ENCODE data around the gene MAP4K4. TPM values are rescaled to one million over a fixed set of nuclear protein-coding genes. Genes with fewer than 3 reads are reported as not detected.

Gene MAP4K4
- polyA plus RNA-seq, 1 experiment: 158 TPM

GRCh38 chr2:101734505-101735165 is 37.1 kb downstream of the MAP4K4 start:
- no peak for TF ChIP-seq CTCF (IDR thresholded peaks at IDR 0.05; ENCODE audit: low read depth, low read length)
- no peak overlapping the region for H3K4me3 ChIP-seq (ENCODE audit: low read depth, low read length)
- H3K9me3 ChIP-seq (ENCODE audit: control insufficient read depth, insufficient read depth, low read length): no peaks in the 10 kb centered on the region
- DNase-seq (ENCODE audit: low read depth, low spot score): no peak
- ChIA-PET POLR2A (no interaction called here), CTCF (no interaction called here)
- H3K27me3 ChIP-seq (ENCODE audit: control insufficient read depth, insufficient read depth, low read length): no peaks in the 10 kb centered on the region
- H3K27ac ChIP-seq (ENCODE audit: low read depth, low read length): no peak overlapping the region

- Histone ChIP-seq H3K4me3 (ENCODE audit: low read depth, low read length) (no peak overlapping the region), H3K27ac (ENCODE audit: low read depth, low read length) (no peak overlapping the region), H3K27me3 (ENCODE audit: control insufficient read depth, insufficient read depth, low read length) (no peaks in the 10 kb centered on the region), H3K9me3 (ENCODE audit: control insufficient read depth, insufficient read depth, low read length) (no peaks in the 10 kb centered on the region)
- ChIA-PET POLR2A (no interaction called here), CTCF (interaction anchor here (1.4 kb wide), 1 partner anchor 96 kb away, joined by 4 read pairs; no protein-coding TSS in a partner anchor)
- DNase-seq (ENCODE audit: low read depth, low spot score): no peak
- no peak for TF ChIP-seq CTCF (IDR thresholded peaks at IDR 0.05; ENCODE audit: low read depth, low read length)
Observed at GRCh38 chr2:101735166-101735533, 37.6 kb downstream of the MAP4K4 start.

- CTCF ChIA-PET: interaction anchor here (0.6 to 1.4 kb wide), 2 partner anchors 95 to 396 kb away, joined by 3 to 4 read pairs; no protein-coding TSS in a partner anchor
- Histone ChIP-seq H3K9me3 (ENCODE audit: control insufficient read depth, insufficient read depth, low read length) (no peaks in the 10 kb centered on the region), H3K27ac (ENCODE audit: low read depth, low read length) (no peak overlapping the region), H3K27me3 (ENCODE audit: control insufficient read depth, insufficient read depth, low read length) (no peaks in the 10 kb centered on the region), H3K4me3 (ENCODE audit: low read depth, low read length) (no peak overlapping the region)
- no peak for TF ChIP-seq CTCF (IDR thresholded peaks at IDR 0.05; ENCODE audit: low read depth, low read length)
- no peak for DNase-seq (ENCODE audit: low read depth, low spot score)
- POLR2A ChIA-PET: interaction anchor here (1.5 kb wide), 1 partner anchor 9 kb away, joined by 13 read pairs; no protein-coding TSS in a partner anchor
Observed at GRCh38 chr2:101736233-101736632, 38.7 kb downstream of the MAP4K4 start.

GRCh38 chr2:101736861-101737291 is 39.4 kb downstream of the MAP4K4 start:
- H3K9me3 ChIP-seq (ENCODE audit: control insufficient read depth, insufficient read depth, low read length): no peaks in the 10 kb centered on the region
- ChIA-PET POLR2A (interaction anchor here (1.5 kb wide), 1 partner anchor 9 kb away, joined by 13 read pairs; no protein-coding TSS in a partner anchor), CTCF (no interaction called here)
- peak overlapping the region; percentile 40 for H3K27ac ChIP-seq (ENCODE audit: low read depth, low read length)
- DNase-seq (ENCODE audit: low read depth, low spot score): no peak
- no peak for TF ChIP-seq CTCF (IDR thresholded peaks at IDR 0.05; ENCODE audit: low read depth, low read length)
- H3K27me3 ChIP-seq (ENCODE audit: control insufficient read depth, insufficient read depth, low read length): no peaks in the 10 kb centered on the region
- H3K4me3 ChIP-seq (ENCODE audit: low read depth, low read length): no peak overlapping the region

GRCh38 chr2:101737478-101738255 is 40.2 kb downstream of the MAP4K4 start:
- Histone ChIP-seq H3K27me3 (ENCODE audit: control insufficient read depth, insufficient read depth, low read length) (no peaks in the 10 kb centered on the region), H3K4me3 (ENCODE audit: low read depth, low read length) (no peak overlapping the region), H3K9me3 (ENCODE audit: control insufficient read depth, insufficient read depth, low read length) (no peaks in the 10 kb centered on the region), H3K27ac (ENCODE audit: low read depth, low read length) (no peak overlapping the region)
- no peak for TF ChIP-seq CTCF (IDR thresholded peaks at IDR 0.05; ENCODE audit: low read depth, low read length)
- DNase-seq (ENCODE audit: low read depth, low spot score): no peak
- ChIA-PET POLR2A (no interaction called here), CTCF (no interaction called here)

Measured in AG04450 (cell line).